H1 (cell line): ENCODE results near the gene PPIF.

ENCODE experiments used
- EZH2 ChIP-seq: fragments of 200-600 bp; sonication (generic); IDR thresholded peaks from 2 replicates; pipeline ENCODE4 v1.7.1; 2012; ENCODE audit warnings: low read depth, mild to moderate bottlenecking, moderate library complexity, low read length, inconsistent platforms; ENCODE audit not compliant: severe bottlenecking
- POLR2A ChIP-seq, 2 experiments: IDR thresholded peaks; 1 replicate in 1 of 2; 2 replicates in 1 of 2; pipeline ENCODE4 v1.6.1; 2011; ENCODE audit warnings: low read depth in 2 of 2, low read length in 2 of 2, mild to moderate bottlenecking in 2 of 2; ENCODE audit errors: control extremely low read depth in 1 of 2

- TF ChIP-seq POLR2A (IDR thresholded peaks at IDR 0.05; ENCODE audit: control extremely low read depth in 1 of 2, low read depth in 2 of 2, low read length in 2 of 2) (no peak), EZH2 (no peak)
Measured at GRCh38 chr10:79314761-79315601, 32.3 kb upstream of the PPIF start.
